ENCODE measurements around the gene CHCHD1. TPM values are rescaled to one million over a fixed set of nuclear protein-coding genes. Genes with fewer than 3 reads are reported as not detected.

CHCHD1 gene
- total RNA-seq, 4 donors from 2014 or later = 14.1 to 57.3 (median 28.9) TPM

DNA sequence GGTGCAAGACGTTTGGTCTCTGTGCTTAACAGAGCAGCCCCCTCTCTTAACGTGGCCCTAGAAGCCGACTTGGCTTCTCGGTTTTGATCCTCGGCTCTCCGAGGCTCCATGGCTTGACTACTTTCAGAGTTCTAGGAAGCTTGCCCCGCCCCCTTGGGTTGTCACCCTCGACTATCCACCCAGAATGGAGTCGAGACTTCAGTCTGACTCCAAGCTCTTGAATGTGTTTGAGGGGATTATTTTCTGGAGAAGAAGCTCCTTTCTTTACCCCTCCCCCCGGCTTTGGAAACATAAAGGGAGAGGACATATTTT, 37.2 kb upstream of the CHCHD1 start:
- Histone ChIP-seq H3K9me3 (no peaks in the 10 kb centered on the region), H3K4me3 (replicated peaks in 1 of 3) (peak overlapping the region; percentile 21 to 70 (median 65)), H3K4me1 (peaks cover 18 to 30% of the 10 kb centered on the region in 2 donors), H3K27ac (peak overlapping the region; percentile 91 to 97 (median 94)), H3K36me3 (peaks cover 22 to 27% of the 10 kb centered on the region in 2 donors), H3K27me3 (no peaks in the 10 kb centered on the region)
- intact Hi-C loops (cut with DNase I) = loop anchor here (10.0 kb wide), 1 partner anchor 580 kb away; the partner anchor contains the start of genes ECD and FAM149B1
- DNase-seq = peak; percentile 65 to 68
- TF ChIP-seq, protein P1, sequence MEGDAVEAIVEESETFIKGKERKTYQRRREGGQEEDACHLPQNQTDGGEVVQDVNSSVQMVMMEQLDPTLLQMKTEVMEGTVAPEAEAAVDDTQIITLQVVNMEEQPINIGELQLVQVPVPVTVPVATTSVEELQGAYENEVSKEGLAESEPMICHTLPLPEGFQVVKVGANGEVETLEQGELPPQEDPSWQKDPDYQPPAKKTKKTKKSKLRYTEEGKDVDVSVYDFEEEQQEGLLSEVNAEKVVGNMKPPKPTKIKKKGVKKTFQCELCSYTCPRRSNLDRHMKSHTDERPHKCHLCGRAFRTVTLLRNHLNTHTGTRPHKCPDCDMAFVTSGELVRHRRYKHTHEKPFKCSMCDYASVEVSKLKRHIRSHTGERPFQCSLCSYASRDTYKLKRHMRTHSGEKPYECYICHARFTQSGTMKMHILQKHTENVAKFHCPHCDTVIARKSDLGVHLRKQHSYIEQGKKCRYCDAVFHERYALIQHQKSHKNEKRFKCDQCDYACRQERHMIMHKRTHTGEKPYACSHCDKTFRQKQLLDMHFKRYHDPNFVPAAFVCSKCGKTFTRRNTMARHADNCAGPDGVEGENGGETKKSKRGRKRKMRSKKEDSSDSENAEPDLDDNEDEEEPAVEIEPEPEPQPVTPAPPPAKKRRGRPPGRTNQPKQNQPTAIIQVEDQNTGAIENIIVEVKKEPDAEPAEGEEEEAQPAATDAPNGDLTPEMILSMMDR (IDR thresholded peaks at IDR 0.05) = no peak
- WGBS, 2 donors = 0 to 1% methylated on average over 10 of the region's 10 CpGs

DNA sequence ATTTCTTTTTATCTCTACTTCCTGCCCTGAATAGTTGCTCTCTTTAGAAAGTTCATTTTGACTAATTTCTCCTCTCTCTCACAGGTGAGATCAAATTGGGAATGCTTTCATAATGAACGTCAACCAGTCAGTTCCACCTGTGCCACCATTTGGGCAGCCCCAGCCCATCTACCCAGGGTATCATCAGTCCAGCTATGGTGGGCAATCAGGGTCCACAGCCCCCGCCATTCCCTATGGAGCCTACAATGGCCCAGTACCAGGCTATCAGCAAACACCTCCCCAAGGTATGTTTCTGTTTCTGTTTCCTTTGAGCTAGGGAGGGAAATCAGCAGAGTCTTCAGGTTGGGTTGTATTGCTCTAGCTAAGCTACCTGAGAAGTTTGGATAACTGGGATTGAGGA, 35.1 kb upstream of the CHCHD1 start:
- H3K4me1 ChIP-seq = peaks cover 18 to 38% of the 10 kb centered on the region in 2 donors
- WGBS, 2 donors = 86 to 89% methylated on average over 2 of the region's 2 CpGs
- no peaks in the 10 kb centered on the region for H3K9me3 ChIP-seq
- no peak overlapping the region for H3K4me3 ChIP-seq (replicated peaks in 1 of 3)
- H3K27ac ChIP-seq = no peak overlapping the region
- TF ChIP-seq POLR2A (IDR thresholded peaks at IDR 0.05) = no peak
- no peak for DNase-seq
- intact Hi-C loops (cut with DNase I) = loop anchor here (10.0 kb wide), 1 partner anchor 582 kb away; the partner anchor contains the start of genes ECD and FAM149B1
- H3K27me3 ChIP-seq = no peaks in the 10 kb centered on the region
- H3K36me3 ChIP-seq = peaks cover 26 to 41% of the 10 kb centered on the region in 2 donors

DNA sequence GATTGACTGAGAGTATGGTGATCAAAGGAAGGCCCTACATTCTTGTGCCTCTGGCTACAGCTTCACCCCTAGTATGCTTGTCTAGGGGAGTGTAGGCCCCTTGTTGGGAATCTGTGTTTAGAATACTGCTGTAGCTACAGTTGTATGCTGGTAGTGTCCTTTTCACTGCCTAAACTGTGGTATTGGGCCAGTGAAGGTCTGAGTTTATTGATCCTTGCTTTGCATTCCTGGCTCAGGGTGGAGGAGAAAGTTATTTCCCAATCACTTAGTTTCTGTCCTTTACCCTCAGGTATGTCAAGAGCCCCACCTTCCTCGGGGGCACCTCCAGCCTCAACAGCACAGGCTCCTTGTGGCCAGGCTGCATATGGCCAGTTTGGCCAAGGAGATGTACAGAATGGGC, 31.0 kb upstream of the CHCHD1 start:
- no peaks in the 10 kb centered on the region for H3K27me3 ChIP-seq
- H3K27ac ChIP-seq = no peak overlapping the region
- WGBS, 2 donors = 63 to 78% methylated on average over 1 of the region's 1 CpG
- no peak overlapping the region for H3K4me3 ChIP-seq (replicated peaks in 1 of 3)
- H3K4me1 ChIP-seq = peaks cover under 1 to 16% of the 10 kb centered on the region in 2 donors
- no peaks in the 10 kb centered on the region for H3K9me3 ChIP-seq
- no peak for DNase-seq
- H3K36me3 ChIP-seq = peaks cover 51 to 70% of the 10 kb centered on the region in 2 donors
- intact Hi-C loops (cut with DNase I) = no loop called here
- TF ChIP-seq, protein P1 (IDR thresholded peaks at IDR 0.05) = no peak
- no peak for TF ChIP-seq POLR2A (IDR thresholded peaks at IDR 0.05)

DNA sequence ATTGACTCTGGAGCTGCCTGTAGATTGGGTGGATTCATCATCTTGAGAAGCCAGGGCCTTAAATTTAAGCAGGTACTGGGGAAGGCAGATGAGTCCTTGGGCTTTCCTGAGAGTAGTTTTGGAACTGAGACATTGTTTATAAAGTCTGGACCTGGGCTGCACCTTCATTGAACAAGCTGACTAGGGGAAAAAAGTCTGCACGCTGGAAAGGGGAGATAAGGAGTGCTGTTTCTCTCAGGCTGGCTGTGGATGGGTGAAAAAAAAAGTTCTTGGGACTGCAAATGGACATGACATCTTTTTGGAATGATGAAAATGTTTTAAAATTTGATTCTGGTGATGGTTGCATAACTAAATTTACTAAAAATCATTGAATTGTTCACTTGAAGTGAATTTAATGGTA, 25.7 kb upstream of the CHCHD1 start:
- DNase-seq = no peak
- 80 to 89% methylated on average over 1 of the region's 1 CpG for WGBS, 2 donors
- intact Hi-C loops (cut with DNase I) = no loop called here

DNA sequence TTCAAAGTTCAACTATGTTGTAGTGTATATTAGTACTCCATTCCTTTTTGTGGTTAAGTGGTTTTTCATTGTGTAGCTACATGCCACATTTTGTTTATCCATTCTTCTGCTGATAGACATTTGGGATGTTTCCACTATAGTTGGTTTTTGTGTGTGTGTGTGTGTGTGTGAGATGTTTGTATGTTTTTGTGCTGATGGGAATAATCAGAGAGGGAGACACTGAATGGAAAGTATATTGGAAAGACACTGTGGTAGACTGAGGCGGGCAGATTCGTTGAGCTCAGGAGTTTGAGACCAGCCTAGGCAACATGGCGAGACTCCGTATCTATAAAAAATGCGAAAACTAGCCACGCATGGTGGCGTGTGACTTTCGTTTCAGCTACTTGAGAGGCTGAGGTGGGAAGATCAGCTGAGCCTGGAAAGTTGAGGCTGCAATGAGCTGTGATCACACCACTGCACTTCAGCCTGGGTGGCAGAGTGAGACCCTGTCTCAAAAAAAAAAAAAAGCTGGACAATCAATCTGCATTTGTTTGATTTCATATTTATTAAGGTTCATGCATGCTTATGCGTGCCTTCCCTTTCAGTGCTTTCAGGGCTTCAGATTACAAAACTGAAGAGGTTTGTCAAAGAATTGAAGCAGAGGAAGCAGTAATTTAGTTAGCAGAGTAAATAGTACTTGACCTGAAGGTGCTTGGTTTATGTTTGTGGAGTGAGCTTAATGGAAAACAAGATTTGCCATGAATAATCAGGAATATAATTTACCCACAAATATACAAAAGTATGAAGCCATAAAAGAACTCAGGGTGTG, 22.9 kb upstream of the CHCHD1 start:
- intact Hi-C loops (cut with DNase I) = no loop called here
- no peak for TF ChIP-seq POLR2A (IDR thresholded peaks at IDR 0.05)
- TF ChIP-seq, protein P1 (IDR thresholded peaks at IDR 0.05) = no peak
- Histone ChIP-seq H3K4me1 (peaks cover 0 to 5% of the 10 kb centered on the region in 2 donors), H3K27me3 (no peaks in the 10 kb centered on the region), H3K36me3 (peaks cover 41 to 58% of the 10 kb centered on the region in 2 donors), H3K9me3 (no peaks in the 10 kb centered on the region), H3K27ac (peak overlapping the region in 1 of 3 donors; percentile 15), H3K4me3 (replicated peaks in 1 of 3) (no peak overlapping the region)
- WGBS, 2 donors = 81 to 87% methylated on average over 9 of the region's 9 CpGs
- DNase-seq = no peak

More for the DNA sequence above, 25.7 kb upstream of the CHCHD1 start:
- TF ChIP-seq, protein P1 (IDR thresholded peaks at IDR 0.05) = no peak
- Histone ChIP-seq H3K4me3 (replicated peaks in 1 of 3) (no peak overlapping the region), H3K27me3 (no peaks in the 10 kb centered on the region), H3K4me1 (peaks cover 0 to 5% of the 10 kb centered on the region in 2 donors), H3K9me3 (no peaks in the 10 kb centered on the region), H3K36me3 (peaks cover 46 to 58% of the 10 kb centered on the region in 2 donors), H3K27ac (no peak overlapping the region)
